ENCODE results near the gene DUS3L.
"Not testable (repeated sequence)": the region's sequence is repeated elsewhere in the genome, so short reads cannot be mapped to it uniquely, and the experiment has no call there.

The DUS3L gene

GRCh38 chr19:5767949-5768348, 23.0 kb downstream of the DUS3L start:
- DNase-seq, result no peak

GRCh38 chr19:5765220-5765619, 25.7 kb downstream of the DUS3L start:
- no peak for DNase-seq

GRCh38 chr19:5762608-5763217, 28.2 kb downstream of the DUS3L start:
- no peak for DNase-seq

DNA sequence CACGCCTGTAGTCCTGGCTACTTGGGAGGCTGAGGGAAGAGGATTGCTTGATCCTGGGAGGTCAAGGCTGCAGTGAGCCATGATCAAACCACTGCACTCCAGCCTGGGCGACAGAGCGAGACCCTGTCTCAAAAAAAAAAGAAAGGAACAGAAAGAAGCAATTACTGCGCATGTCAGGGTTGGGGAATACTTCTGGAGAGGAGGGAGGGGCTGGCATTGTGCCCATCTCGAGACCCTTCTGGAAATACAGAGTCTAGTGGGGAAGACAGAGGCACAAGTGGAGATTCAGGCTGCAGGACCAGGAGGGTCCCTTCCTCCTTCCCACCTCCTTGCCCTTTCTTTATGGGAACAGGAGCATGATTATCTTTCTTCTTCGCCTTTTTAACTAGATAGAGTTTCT, 37.2 kb downstream of the DUS3L start:
- no peak for DNase-seq

DNA sequence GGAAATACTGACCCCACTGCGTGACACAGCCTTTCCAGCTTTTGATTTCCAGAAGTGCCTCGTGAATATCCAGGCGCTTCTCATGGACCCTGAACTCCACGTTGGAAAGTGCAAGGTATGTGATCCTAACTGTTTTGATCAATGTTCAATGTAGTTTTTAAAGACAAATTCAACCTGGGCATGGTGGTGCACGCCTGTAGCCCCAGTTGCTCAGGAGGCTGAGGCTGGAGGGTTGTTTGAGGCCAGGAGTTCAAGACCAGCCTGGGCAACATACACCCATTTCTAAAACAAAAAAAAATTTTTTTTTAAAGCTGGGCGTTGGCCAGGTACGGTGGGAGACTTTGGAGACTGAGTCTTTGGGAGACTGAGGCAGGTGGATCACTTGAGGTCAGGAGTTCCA, 39.3 kb downstream of the DUS3L start:
- no peak for DNase-seq

DNA sequence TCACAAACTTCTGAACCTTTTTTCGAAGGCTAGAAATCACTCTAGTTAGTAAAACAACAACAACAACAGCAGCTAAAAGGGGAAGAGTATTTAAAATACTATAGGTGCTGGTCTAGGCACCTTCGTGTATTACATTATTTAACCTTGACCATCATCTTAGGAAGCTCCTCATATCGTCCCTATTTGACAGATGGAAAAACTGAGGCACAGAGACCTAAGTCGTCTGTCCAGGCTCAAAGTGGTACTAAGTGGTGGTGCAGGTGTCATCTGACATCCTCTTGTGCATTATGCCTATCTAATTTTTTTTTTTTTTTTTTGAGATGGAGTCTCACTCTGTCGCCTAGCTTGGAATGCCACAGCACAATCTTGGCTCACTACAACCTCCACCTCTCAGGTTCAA, 41.5 kb downstream of the DUS3L start:
- no peak for DNase-seq

GRCh38 chr19:5748920-5749319, 42.0 kb downstream of the DUS3L start:
- not testable (repeated sequence) for DNase-seq

DNA sequence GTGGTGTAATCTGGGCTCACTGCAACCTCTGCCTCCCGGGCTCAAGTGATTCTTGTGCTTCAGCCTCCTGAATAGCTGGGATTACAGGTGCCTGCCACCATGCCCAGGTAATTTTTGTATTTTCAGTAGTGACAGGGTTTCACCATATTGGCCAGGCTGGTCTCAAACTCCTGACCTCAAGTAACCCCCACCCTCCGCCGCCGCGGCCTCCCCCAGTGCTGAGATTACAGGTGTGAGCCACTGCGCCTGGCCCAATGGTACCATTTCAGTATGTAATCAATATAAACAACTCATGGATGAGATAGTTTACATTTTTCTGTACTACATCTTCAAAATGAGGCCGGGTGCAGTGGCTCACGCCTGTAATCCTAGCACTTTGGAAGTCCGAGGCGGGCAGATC, 46.0 kb downstream of the DUS3L start:
- not testable (repeated sequence) for DNase-seq

DNA sequence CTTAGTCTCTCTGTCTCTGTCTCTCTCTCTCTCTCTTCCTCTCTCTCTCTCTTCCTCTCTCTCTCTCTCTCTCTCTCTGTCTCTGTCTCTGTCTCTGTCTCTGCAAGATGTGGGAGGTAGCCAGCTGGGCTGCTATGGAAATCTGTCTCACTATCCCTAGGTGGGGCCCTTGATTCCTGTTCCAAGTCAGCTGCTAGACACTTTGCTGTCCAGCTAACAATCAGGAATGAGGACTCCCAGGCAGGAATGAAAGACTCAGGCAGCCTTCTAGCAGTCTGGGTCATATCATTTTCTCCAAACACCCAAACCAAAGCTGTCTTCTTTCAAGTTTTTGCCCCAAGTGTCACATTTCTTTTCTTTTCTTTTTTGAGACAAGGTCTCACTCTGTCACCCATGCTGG, 47.3 kb downstream of the DUS3L start:
- no peak for DNase-seq

GRCh38 chr19:5742051-5742450, 48.9 kb downstream of the DUS3L start:
- DNase-seq, result no peak

- no peak for DNase-seq
Measured at GRCh38 chr19:5738423-5738822, 52.5 kb downstream of the DUS3L start.
